SU-DHL-6 (cell line): ENCODE data around the gene CAMK2D.

ENCODE experiments used
- EZH2phosphoT487 ChIP-seq: fragments of 200-600 bp; sonication (generic), shearing (Covaris generic); conservative IDR thresholded peaks from 2 replicates; pipeline ENCODE4 v1.6.1; 2018; ENCODE audit warnings: mild to moderate bottlenecking, antibody characterized with exemption, low read length, moderate library complexity, mixed read lengths
- TF ChIP-seq, protein P1 (sequence below): fragments of 200-600 bp; sonication (generic); IDR thresholded peaks from one replicate; pipeline ENCODE4 v1.5.1; 2017; ENCODE audit warnings: antibody characterized with exemption, mild to moderate bottlenecking, low read length, moderate library complexity; ENCODE audit not compliant: insufficient read depth, poor library complexity, severe bottlenecking

DNA sequence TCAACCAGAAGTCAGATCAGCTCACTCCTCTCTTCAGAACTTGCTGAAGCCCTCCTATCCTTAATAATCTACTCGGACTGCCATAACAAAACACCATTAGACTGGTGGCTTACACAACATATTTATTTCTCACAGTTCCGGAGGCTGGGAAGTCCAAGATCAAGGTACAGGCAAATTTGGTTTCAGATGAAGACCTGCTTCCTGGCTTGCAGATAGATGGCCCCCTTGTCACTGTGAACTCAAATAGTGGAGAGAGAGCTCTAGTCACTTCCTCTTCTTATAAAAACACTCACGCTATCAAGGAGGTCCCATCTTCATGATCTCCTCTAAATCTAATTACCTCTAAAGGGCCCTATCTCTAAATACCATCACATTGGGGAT, 125.1 kb downstream of the CAMK2D start:
- TF ChIP-seq, protein P1, sequence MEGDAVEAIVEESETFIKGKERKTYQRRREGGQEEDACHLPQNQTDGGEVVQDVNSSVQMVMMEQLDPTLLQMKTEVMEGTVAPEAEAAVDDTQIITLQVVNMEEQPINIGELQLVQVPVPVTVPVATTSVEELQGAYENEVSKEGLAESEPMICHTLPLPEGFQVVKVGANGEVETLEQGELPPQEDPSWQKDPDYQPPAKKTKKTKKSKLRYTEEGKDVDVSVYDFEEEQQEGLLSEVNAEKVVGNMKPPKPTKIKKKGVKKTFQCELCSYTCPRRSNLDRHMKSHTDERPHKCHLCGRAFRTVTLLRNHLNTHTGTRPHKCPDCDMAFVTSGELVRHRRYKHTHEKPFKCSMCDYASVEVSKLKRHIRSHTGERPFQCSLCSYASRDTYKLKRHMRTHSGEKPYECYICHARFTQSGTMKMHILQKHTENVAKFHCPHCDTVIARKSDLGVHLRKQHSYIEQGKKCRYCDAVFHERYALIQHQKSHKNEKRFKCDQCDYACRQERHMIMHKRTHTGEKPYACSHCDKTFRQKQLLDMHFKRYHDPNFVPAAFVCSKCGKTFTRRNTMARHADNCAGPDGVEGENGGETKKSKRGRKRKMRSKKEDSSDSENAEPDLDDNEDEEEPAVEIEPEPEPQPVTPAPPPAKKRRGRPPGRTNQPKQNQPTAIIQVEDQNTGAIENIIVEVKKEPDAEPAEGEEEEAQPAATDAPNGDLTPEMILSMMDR, result peak; percentile 18
- no peak for TF ChIP-seq EZH2phosphoT487
